Transverse colon (tissue), 4 donors: ENCODE measurements around the gene OS9.
"Not testable (repeated sequence)": the region's sequence is repeated elsewhere in the genome, so short reads cannot be mapped to it uniquely, and the experiment has no call there.

ENCODE experiments used
- EP300 ChIP-seq: sonication (generic); formaldehyde crosslinking; IDR thresholded peaks from one replicate; pipeline ENCODE4 v1.6.1; 2017; ENCODE audit warnings: antibody characterized with exemption, low read depth
- POLR2A ChIP-seq: fragments of 450-650 bp; IDR thresholded peaks from one replicate; pipeline ENCODE4 v1.6.1; 2016; ENCODE audit warnings: antibody characterized with exemption, mild to moderate bottlenecking, moderate library complexity
- POLR2AphosphoS5 ChIP-seq, 3 donors: sonication (generic); formaldehyde crosslinking; IDR thresholded peaks; one replicate each; pipeline ENCODE4 v1.6.1; 2016; ENCODE audit warnings: antibody characterized with exemption in 3 of 3
- TF ChIP-seq, protein P1 (sequence below), 5 experiments: fragments of 200-600 bp in 3 of 5; fragments of 450-650 bp in 2 of 5; sonication (generic) in 3 of 5; IDR thresholded peaks; 1 replicate in 2 of 5; 2 replicates in 3 of 5; pipeline ENCODE4 v1.5.1; 2016 to 2017; ENCODE audit warnings: antibody characterized with exemption in 5 of 5, inconsistent platforms in 3 of 5, mild to moderate bottlenecking in 2 of 5, moderate library complexity in 1 of 5

DNA sequence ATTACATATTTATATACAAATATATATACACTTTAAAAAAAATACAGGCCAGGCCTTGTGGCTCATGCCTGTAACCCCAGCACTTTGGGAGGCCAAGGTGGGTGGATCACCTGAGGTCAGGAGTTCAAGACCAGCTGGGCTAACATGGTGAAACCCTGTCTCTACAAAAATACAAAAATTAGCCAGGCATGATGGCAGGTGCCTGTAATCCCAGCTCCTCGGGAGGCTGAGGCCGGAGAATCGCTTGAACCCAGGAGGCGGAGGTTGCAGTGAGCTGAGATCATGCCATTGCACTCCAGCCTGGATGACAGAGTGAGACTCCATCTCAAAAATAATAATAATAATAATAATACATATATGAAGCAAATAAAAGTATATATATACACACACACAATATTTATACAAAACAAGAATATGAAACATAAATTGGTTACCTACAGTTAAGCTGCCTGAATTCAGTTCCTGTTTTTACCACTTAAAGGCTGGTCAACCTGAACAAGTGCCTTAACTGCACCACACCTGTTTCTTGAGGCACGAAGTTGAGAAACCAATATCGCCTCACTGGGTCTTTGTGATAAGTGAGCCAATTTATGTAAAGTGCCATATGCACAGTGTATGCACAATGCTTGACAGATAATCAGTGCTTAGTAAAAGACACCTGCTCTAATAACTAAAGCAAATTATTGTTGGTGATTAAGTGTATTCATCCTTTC, 21.3 kb downstream of the OS9 start:
- not testable (repeated sequence) for TF ChIP-seq POLR2A; POLR2AphosphoS5 (IDR thresholded peaks at IDR 0.05); EP300
- TF ChIP-seq, protein P1, sequence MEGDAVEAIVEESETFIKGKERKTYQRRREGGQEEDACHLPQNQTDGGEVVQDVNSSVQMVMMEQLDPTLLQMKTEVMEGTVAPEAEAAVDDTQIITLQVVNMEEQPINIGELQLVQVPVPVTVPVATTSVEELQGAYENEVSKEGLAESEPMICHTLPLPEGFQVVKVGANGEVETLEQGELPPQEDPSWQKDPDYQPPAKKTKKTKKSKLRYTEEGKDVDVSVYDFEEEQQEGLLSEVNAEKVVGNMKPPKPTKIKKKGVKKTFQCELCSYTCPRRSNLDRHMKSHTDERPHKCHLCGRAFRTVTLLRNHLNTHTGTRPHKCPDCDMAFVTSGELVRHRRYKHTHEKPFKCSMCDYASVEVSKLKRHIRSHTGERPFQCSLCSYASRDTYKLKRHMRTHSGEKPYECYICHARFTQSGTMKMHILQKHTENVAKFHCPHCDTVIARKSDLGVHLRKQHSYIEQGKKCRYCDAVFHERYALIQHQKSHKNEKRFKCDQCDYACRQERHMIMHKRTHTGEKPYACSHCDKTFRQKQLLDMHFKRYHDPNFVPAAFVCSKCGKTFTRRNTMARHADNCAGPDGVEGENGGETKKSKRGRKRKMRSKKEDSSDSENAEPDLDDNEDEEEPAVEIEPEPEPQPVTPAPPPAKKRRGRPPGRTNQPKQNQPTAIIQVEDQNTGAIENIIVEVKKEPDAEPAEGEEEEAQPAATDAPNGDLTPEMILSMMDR (IDR thresholded peaks at IDR 0.05) = not testable (repeated sequence)
